ENCODE data around the gene METTL6.

The METTL6 gene

GRCh38 chr3:15361494-15362214 is 65.7 kb downstream of the METTL6 start:
- no peak for DNase-seq

DNA sequence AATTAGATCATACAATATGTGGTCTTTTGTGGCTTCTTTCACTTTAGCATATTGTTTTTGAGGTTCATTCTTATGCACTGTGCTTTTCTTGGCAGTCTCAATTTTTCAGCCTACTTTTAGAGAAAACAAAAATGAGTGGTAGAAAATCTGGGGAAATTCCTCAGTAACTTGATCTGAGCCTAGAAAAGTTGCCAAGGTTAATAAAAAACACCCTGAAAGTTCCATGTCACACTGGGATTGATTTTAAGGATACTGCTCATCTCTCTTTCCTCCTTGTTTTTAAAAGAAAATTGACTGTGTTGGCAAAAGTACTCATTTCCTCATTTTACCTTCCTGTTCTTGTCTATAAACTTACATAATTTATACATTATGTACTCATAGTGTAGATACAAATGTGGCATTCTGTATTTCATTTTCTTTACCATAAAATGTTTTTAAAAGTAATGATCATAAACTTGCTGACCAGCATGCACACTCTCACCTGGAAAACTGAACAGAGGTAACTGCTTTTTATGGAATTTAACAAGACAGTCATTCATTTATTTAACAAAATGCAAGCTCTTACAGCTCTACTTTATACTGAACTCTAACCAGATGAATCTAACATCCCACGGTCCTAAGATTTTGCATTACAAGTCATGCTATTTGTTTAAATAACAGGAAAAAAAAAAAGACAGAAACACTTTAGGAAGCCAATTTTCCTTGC is 66.4 kb downstream of the METTL6 start:
- no peak for DNase-seq

All from NCI-H2081 (cell line).